Adipose tissue (tissue), 3 donors: ENCODE results near the gene RBFOX1. TPM values are rescaled to one million over a fixed set of nuclear protein-coding genes. Genes with fewer than 3 reads are reported as not detected.

ENCODE experiments used
- H3K27ac ChIP-seq: one replicate; pipeline ENCODE4 v1.5.1; 2013; ENCODE audit warnings: low read depth, low read length
- WGBS, 3 donors: extraction: QIAGEN DNeasy Blood & Tissue Kit; methylation state at CpG; one replicate each; pipeline ENCODE4 v1.1.7; 2013; 5-methylcytosine and 5-hydroxymethylcytosine counted together
- polyA plus RNA-seq, 3 donors: library from polyadenylated mRNA; stranded (reverse); fragments of 200-250 nt; gene quantifications; one replicate each; pipeline ENCODE4 v1.2.3, GENCODE V29; 2013
- donor health status: healthy with polysubstance abuse.
- donor health status: Bipolar disorder and iron deficiency.
- donor health status: healthy.

Gene RBFOX1
- polyA plus RNA-seq, 3 donors = 0.03 to 0.34 TPM; not detected in 1

GRCh38 chr16:7363422-7364417 is 31.1 kb downstream of the RBFOX1 start:
- 20 to 30% (median 21%) methylated on average over 18 of the region's 18 CpGs for WGBS, 3 donors
- no peak overlapping the region for H3K27ac ChIP-seq

GRCh38 chr16:7366041-7366440 is 33.4 kb downstream of the RBFOX1 start:
- H3K27ac ChIP-seq = no peak overlapping the region
- WGBS, 3 donors = 72 to 79% (median 73%) methylated on average over 7 of the region's 7 CpGs

DNA sequence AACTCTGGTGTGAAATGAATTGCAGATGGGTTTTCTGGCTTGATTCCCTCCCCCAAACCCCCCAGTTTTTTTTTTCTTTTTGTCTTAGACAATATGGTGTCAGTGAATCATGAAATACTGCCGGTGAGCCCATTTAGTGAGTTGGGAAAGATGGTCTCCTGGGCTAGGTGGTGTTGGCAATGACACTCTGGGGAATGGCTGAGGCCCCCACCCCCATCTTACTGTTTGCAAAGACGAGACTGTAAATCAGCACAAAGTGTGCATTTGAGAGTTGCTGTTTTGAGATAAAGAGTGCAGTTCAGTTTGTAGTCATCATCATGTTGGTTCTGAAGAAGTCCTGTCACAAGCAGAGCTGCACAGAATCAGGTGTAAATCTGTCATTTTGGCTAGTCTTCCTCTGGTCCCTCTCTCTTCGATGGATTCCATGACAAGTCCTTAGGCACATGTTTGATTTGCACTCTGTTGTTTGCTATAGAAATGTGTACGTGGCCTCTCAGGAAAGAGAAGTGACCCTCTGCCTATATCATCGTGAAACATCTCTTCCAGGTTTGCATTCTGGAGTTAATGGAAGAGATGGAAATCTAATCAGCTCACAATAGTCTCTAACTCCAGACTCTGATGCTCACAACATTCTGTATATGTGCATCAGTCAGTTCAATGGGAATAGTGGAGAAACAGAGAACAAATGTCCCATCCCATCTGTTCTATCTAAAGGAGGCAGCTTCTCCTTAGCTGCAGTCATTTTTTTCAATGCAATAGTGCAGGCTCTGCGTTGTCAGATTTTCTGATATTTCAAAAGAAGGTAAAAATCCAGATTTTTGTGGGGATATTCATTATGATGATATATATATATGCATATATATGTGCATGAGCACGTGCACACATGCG is 34.6 kb downstream of the RBFOX1 start:
- WGBS, 3 donors = 52 to 72% (median 63%) methylated on average over 8 of the region's 8 CpGs
- no peak overlapping the region for H3K27ac ChIP-seq

- H3K27ac ChIP-seq = no peak overlapping the region
- WGBS, 3 donors = 56 to 58% (median 57%) methylated on average over 4 of the region's 4 CpGs
Measured at GRCh38 chr16:7369204-7369603, 36.6 kb downstream of the RBFOX1 start.

DNA sequence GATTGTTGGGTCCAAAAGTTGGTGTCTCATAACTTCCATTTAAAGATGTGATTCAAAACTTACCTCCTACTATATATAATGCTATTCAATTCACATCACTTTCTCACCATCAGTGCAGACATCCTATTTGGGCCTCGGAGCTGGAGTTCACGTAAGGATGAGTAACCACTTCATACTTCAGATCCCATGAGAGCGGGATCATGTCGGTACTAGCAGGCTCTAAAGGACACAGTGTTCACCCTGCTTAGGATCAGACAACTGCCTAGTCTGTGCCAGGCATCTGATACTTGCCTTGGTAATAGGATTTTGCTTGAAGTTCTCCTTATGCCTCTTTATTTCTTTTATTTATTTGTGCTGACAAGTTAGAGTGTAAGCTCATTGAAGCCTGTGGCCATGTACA is 39.5 kb downstream of the RBFOX1 start:
- WGBS, 3 donors = 82 to 90% (median 90%) methylated on average over 4 of the region's 4 CpGs
- H3K27ac ChIP-seq = no peak overlapping the region

- 63 to 68% (median 68%) methylated on average over 5 of the region's 5 CpGs for WGBS, 3 donors
- H3K27ac ChIP-seq = no peak overlapping the region
Measured at GRCh38 chr16:7373776-7374175, 41.1 kb downstream of the RBFOX1 start.

GRCh38 chr16:7374614-7375174 is 42.0 kb downstream of the RBFOX1 start:
- H3K27ac ChIP-seq = no peak overlapping the region
- WGBS, 3 donors = 46 to 65% (median 60%) methylated on average over 9 of the region's 9 CpGs

DNA sequence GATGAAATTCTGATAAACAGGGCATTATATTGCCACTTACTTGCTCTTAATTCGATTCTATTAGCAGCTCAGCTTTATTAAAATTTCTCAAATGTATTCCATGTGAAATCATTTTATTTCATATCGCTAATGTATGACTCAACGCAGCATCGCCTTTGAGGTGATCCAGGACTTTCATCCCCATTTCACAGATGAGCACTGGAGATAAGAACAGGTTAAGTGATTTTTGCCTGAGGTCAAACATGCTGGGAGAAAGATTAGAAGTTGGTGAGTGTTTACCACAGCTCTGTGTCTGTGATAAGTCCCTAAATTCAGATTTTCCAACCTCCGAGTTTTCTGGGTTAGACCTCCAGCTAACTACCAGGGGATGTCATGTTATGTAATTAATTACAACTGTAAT is 43.6 kb downstream of the RBFOX1 start:
- WGBS, 3 donors = 70 to 74% (median 72%) methylated on average over 5 of the region's 5 CpGs
- H3K27ac ChIP-seq = no peak overlapping the region

DNA sequence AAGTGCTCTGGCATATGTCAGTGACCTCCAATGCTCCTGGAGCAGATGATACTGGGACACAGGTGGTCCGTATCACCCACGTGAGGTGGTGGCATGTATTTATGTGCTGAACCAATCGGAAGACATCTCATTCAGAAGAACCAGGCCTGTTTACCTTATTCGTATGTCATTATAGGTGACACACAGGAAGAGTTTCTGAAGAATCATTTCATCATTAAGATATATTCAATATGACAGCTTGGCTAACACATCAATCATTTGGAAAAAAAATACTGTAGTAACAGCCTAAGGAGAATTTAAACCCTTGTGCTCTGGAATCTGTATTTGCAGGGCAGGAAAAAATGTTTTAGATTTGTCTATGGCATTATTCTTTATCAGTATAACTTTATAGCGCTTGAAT is 44.6 kb downstream of the RBFOX1 start:
- no peak overlapping the region for H3K27ac ChIP-seq
- WGBS, 3 donors = 64 to 67% (median 65%) methylated on average over 5 of the region's 5 CpGs

- H3K27ac ChIP-seq = no peak overlapping the region
- WGBS, 3 donors = 79 to 80% (median 79%) methylated on average over 16 of the region's 16 CpGs
Measured at GRCh38 chr16:7378024-7378695, 45.5 kb downstream of the RBFOX1 start.

GRCh38 chr16:7380441-7380840 is 47.8 kb downstream of the RBFOX1 start:
- H3K27ac ChIP-seq = no peak overlapping the region
- WGBS, 3 donors = 64 to 69% (median 67%) methylated on average over 5 of the region's 5 CpGs

DNA sequence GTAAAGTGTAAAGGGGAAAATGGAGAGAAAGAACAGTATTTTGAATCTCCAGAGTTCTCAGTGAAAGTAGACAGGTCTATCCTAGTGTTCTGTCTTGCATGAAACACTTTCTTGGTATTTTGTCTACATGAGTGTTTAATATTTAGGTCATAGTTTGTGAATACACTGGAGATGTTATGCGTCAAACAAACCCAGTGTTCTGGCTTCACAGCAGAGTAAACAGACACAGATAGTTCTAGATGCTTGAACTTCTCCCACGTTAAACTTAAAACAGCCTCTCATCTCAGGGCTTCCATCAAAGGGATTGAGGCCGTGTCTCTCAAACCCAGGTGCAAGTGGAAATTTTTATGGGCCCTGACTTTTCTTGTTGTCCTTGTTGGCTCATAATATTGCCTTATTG is 48.3 kb downstream of the RBFOX1 start:
- 43 to 56% (median 47%) methylated on average over 3 of the region's 3 CpGs for WGBS, 3 donors
- H3K27ac ChIP-seq = no peak overlapping the region

DNA sequence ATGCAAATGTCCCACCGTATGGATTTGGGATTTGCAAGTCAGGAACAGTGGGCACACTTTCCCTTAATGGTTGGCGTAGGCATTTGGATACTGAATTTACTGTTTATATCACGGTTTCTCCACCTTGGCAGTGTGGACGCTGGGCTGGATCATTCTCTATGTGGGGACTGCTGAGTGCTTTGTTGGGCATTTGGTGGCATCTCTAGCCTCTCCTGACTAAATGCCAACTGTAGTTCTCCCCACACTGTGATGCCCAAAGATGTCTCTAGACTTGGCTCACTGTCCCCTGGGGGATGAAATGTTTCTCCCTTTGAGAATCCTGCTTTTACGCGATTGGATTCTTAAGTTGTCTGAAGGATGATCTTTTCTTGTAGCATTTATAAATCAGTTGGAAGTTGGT is 49.0 kb downstream of the RBFOX1 start:
- no peak overlapping the region for H3K27ac ChIP-seq
- WGBS, 3 donors = 79 to 87% (median 80%) methylated on average over 6 of the region's 6 CpGs

GRCh38 chr16:7382521-7382920 is 49.9 kb downstream of the RBFOX1 start:
- WGBS, 3 donors = 81 to 84% (median 84%) methylated on average over 6 of the region's 6 CpGs

GRCh38 chr16:7390974-7391373 is 58.3 kb downstream of the RBFOX1 start:
- H3K27ac ChIP-seq = no peak overlapping the region
- 66 to 74% (median 68%) methylated on average over 5 of the region's 5 CpGs for WGBS, 3 donors

More at GRCh38 chr16:7382521-7382920, 49.9 kb downstream of the RBFOX1 start:
- H3K27ac ChIP-seq = no peak overlapping the region

GRCh38 chr16:7391694-7392093 is 59.0 kb downstream of the RBFOX1 start:
- no peak overlapping the region for H3K27ac ChIP-seq
- 70 to 79% (median 78%) methylated on average over 5 of the region's 5 CpGs for WGBS, 3 donors

DNA sequence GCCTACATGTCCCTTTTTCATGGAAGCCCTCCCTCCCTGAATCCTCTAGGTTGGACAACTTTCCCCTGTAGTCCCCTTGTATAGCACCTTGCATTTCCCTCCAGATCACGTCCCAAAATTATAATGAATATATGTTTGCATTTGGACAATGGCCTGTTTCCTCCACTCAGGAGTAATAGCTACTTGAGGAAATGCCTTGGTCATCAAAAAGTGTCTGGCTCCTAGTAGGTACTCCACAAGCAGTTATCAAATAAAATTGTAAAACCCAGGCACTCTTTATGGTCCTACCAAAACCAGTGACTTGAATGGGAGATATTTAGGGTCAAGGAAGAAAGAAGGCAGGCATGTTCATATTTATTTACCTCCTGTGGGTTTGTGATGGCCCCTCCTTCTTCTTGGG is 59.6 kb downstream of the RBFOX1 start:
- WGBS, 3 donors = 37 to 66% (median 53%) methylated on average over 1 of the region's 1 CpG
- no peak overlapping the region for H3K27ac ChIP-seq

GRCh38 chr16:7393680-7394079 is 61.0 kb downstream of the RBFOX1 start:
- no peak overlapping the region for H3K27ac ChIP-seq
- WGBS, 3 donors = 83 to 90% (median 87%) methylated on average over 4 of the region's 4 CpGs
